ENCODE data around the gene DDX42. TPM values are rescaled to one million over a fixed set of nuclear protein-coding genes. Genes with fewer than 3 reads are reported as not detected.
A peak's percentile ranks its signal among the peaks of the same experiment; 100 is the strongest.

DDX42 gene
- total and polyA plus RNA-seq, 2 of the 13 experiments (the other 11 are each of a cell fraction or from before 2014, with no cell fraction given), result 87.2 to 92.9 TPM

- TF ChIP-seq NFAT5 (CRISPR knock-in tag; IDR thresholded peaks at IDR 0.05) (peak; percentile 39; the same call in 1 of the 2 replicates), ARID4A (CRISPR knock-in tag; IDR thresholded peaks at IDR 0.05; ENCODE audit: borderline replicate concordance) (peak; percentile 92), MTF2 (CRISPR knock-in tag; IDR thresholded peaks at IDR 0.05; ENCODE audit: borderline replicate concordance) (0 out of 2 replicates have a peak, but pooled peaks have one; percentile 31), ZNF646 (CRISPR knock-in tag; IDR thresholded peaks at IDR 0.05) (peak; percentile 77), AGO1 (IDR thresholded peaks at IDR 0.05; ENCODE audit: low read depth, low read length, poor library complexity, severe bottlenecking) (peak; percentile 91), ZNF3 (CRISPR knock-in tag; IDR thresholded peaks at IDR 0.05) (peak; percentile 73; the same call in 1 of the 2 replicates)
Measured at GRCh38 chr17:63741408-63742173, 32.4 kb upstream of the DDX42 start, which contains the start of gene STRADA (continued).
